HG02981 (cell line): Measurements from ENCODE around the gene FCN1.
A peak's percentile ranks its signal among the peaks of the same experiment; 100 is the strongest.

ENCODE experiments used
- ATAC-seq: cut with Tn5 transposase; IDR thresholded peaks from one replicate; pipeline ENCODE4 v1.9.1; 2021; ENCODE audit warnings: mild to moderate bottlenecking, moderate library complexity; ENCODE audit not compliant: unreplicated experiment

The FCN1 gene

DNA sequence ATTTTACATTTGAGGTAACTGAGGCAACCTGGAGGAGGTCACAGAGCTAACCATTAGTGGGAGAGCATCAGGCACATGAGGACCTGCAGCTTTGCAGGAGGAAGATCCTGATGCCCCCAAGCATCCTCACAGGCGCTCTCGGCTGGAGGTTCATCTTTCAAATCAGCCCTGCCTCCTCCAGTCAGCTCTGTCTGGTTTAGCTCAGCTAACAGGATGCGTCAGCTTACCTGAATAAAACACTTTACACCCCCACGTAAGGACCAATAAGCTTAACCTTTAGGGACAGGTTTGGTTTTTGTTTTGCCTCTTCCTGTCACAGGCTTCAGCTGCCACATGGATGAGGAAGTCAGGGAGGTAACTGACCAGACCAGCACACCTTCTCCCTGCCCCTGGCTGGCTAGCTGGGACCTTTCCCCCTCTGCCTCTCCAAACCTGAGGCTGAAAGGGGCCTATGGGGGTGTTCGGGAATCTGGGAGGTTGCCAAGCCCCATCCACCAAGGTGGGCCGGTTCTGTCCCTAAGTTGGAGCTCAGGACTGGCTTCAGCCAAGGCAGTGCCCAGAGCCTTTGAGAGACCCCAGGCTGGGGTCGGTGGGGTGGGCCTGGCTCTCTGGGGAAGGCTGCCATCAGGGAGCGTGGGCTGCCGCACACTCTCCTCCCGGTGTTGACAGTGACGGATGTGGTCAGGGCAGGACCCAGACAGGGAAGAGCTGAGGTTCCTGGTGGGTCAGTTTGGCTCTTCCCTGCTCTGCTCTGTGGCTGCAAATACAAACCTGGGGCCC, 20.0 kb upstream of the FCN1 start:
- ATAC-seq, result no peak

DNA sequence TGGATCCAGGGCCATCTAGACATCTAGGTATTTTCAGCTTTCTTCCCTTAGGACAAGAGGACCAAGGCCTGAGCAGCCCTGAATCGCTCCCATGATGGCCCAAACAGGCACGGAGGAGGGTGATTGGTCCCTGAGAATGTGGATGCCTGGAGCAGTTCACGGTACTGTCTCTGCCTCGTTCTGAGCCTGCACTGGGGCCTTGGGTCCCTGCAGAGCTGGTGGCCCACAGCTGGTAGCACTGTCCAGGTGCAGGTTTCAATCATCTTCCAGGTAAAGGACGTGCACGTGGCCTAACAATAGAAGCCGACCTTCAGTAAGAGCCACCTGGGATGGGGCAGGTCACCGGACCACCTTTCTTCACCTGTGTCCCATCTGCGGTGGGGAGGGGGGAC, 19.4 kb upstream of the FCN1 start:
- peak; percentile 16 for ATAC-seq

DNA sequence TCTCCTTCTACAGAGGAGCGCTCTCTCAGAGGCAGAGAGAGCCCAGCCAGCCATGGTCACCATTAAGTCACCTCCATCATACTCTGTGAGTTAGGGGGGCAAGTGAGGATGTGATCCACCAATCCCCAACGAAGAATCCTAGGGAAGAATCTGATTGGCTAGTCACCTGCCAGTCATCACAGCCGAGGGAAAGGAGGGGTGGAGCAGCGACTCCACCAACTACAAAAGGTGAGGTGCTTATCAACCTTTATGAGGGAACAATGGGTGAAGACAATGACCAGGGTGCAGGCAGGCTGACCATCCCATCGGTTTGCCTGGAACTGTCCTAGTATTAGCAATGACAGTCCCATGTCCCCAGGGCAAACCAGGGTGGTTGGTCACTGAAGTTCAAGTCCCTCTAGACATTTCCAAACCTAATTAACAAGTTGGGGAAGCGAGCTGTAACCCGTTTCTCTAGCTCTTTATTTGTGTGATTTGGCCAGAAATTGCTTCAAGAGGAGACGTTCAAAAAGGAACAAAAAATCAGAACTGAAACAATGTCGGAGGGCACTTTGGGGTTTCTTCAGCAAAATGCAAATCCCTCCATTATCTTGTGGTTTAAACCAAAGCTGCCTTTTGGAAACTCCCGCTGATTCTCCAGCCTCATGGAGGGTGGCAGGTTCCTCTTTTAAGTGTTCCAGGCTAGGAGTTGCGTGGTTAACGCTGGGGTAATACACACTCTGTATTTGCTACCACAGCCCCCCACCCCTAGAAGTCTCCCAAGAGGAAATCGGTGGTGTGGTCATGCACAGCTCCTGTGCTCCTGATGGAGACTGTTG, 18.8 kb upstream of the FCN1 start:
- peak; percentile 46 for ATAC-seq

DNA sequence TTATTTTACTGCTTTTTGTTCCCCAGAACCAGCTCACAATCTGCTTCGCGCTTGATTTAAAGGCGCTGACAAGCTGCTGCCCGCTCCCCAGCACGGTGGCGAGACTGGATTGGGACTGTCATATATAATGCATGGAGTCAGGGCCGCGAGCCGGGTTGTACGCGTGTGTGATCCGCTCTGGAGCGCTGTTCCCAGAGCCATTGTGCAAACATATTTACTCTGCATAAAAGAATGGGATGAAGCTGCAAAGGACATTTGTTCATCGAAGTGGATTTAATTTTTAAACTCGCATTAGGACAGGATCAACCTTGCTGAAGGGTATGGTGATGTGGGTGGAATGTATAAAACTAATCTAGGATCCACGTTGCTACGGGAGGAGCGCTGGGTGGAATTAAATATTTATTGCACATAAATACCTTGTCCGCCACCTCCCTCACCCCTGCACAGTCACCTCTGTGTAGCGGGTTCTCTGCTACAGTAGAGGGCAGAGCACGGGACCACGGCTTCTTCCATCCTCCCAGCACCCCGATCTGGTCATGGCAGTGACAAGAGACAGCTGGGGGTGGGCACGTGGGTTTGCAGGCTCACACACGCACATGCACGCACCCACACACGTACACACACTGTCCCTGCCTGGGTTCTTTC, 18.1 kb upstream of the FCN1 start:
- no peak for ATAC-seq

DNA sequence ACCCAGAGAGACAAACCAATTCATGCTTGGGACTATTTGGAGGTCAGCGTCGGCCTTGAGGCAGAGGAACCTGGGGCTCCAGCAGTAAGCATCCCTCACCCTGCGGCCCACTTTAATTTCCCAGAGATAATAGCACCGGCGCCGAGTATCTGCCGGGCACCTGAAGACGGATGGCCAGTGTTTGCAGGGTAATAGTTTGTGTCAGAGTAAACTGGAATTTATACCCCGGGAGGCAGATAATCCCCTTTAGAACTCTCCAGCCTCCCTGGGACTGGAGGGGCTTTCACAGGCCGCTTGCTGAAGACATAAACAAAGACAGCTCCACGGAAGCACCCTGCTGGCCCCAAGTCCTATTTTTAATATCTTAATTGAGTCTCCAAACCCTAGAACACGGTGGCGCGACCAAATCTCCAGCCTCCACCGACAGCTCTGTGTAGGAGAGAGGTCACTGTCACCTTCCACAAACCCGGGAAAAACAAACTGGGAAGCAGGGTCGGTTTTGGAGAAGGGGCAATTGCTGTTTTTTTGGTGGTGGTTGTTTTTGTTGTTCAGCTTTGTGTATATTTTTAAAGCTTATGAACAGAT, 17.4 kb upstream of the FCN1 start:
- no peak for ATAC-seq

DNA sequence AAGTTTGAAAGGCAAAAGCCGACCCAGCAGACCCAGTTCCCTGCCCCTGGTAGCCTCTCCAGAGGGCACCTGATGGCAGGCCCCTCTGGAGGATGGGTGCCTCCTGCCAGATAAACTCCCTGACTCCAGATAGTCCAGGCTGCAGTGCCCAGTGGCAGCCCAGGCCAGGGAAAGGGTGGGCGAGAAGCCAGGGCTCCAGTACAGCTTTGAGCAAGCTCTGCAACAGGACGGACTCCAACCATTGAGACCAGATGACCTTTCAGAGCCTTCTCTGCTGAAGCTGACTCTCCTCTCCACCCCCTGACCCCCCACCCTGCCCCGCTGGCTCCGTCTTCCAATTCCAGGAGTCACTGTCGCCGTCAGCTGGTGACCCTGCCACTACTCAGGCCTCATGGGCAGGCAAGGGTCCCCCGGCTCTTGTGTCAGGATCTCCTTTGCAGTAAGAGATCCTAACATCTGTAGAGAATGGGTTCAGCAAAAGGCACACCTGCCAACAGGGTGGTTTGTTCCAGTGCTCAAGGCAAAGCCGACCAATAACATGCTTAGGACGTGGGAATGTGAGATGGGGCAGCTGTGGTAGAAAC, 15.5 kb upstream of the FCN1 start:
- no peak for ATAC-seq

DNA sequence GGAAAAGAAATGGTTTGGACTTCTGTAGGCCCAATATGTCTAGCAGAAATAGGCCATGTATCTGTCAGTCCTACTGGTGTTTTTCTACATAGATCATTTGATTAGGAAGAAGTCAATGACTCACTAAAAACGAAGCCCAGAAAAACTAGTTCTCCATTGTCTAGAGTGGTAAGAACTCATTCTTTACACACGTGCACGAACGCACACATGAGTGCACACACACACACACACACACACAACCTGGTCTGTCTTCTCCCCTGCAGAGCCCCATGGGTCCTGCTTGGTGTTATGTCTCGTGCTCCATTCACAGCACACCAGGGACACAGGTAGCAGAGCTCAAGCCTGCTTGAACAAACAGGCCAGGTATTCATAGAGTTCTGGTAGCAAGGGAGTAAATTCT, 14.9 kb upstream of the FCN1 start:
- no peak for ATAC-seq

DNA sequence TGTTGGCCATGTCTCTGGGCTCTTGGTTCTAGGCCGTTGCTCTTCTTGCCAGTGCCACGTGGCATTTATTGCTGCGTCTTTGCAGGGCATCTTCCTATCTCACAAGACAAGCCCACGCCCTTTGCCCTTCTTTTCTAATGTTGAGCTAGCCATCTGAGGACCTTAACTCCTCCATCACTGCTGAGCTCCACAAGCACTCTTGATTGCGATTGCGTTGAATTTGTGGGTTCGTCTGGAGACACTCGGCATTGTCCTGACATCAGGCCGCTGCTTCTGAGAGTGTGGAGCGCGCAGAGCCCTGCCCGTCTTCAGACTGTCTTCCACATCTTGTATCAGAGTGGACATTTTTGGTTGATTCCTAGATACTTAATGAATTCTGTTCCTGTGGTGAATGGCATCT, 14.5 kb upstream of the FCN1 start:
- no peak for ATAC-seq

DNA sequence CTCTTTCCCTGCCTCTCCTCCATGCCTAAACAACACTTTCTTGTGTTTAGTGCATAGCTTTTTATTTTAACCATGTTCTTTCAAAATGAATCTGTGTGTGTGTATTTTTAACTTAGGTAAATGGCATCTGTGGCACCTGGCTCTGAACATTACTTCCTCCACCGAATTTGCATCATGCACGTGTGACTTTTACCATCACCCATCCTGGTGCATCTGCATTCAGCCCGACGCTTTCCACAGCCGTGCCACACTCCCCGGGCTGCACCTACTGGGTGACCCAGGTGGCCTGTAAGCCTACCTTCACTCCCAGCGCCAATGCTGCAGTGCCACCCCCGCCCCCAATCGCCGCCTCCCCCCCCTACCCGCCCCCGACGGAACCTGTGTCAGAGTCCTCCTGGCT, 12.7 kb upstream of the FCN1 start:
- peak; percentile 64 for ATAC-seq

DNA sequence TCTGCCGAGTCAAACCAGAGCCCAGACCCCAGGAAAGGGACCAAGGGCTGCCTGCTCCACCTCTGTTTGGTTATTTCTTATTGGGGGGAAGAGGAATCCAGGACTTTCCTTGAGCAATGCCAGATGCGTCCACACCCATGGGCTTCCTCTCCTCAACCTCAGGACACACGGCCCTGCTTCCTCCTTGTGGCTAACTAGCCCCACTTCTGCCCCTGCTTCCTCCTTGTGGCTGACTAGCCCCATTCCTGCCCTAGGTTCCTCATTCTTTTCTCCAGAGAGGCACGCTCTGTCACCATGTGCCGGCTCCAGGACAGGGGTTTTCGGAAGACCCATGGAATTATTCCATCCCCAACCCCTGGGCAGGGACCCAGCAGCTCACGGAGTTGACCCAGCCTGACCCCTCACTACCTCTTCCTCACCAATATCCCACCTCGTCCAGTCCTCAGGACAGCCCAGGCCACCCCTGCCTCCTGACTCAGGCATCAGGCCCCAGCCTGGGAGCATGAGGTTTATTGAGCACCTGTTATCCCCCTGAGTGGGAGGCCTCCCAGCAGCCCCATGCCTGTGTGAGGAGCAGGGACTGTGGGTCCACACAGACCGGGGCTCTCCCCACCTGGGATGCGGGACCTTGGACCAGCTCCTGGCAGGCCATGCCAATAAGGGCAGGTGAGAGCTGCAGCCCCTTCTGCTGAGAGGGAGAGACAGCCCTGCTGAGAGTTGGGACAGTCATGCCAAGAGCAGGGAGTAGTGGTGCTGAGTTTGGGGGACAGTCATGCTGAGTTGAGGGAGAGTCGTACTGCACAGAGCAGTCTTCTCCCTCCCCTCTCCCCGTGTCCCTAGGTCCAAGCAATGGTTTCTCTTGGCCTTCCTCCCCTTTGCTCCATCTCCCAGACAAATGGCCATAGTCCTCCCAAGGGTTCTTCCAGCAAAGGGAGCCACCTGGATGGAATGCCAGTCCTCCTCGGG, 11.8 kb upstream of the FCN1 start:
- no peak for ATAC-seq

DNA sequence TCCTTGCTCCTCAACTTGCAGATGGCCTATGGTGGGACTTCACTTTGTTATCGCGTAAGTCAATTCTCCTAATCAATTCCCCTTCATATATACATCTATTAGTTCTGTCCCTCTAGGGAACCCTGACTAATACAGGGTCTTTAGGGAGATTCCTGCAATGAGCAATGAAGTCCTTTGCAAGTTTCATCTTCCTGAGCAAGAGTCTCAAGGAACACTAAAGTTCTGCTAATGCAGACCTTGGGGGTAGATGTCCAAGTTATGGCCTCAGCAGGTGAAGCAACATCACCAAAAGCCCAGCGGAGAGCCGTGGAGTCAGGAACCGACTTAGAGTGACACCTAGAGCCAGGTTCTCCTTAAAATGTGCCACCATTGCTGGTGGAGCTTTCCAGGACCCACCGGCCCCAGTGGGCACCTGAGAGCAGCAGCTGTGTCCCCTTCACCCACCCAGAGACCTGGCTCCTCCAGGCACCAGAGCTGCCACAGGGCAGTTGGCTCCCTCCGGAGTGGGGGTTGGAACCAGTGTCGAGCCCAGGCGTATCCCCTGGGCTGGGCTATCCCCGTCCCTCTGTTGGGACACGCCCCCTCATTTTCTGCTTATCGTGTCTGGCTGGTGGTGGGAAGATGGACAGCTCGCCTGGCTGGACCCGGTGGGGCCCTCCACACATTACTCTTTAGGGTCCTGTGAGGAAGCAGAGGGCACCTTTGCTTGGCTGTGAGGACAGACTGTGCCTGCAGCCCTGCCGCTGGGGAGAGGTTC, 10.9 kb upstream of the FCN1 start:
- no peak for ATAC-seq

DNA sequence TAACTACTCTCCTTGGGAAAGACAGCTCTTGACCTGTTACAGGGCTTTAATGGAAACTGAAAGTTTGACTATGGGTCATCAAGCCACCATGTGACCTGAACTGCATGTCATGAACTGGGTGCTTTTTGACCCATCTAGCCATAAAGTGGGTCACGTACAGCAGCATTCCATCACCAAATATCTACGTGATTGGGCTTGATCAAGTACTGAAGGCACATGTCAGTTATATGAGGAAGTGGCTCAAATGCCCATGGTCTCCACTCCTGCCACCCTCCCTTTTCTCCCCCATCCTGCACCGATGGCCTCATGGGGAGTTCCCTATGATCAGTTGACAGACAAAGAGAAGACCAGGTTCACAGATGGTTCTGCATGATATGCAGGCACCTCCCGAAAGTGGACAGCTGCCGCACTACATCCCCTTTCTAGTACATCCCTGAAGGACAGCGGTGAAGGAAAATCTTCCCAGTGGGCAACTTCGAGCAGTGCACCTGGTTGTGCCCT, 7.3 kb upstream of the FCN1 start:
- no peak for ATAC-seq

DNA sequence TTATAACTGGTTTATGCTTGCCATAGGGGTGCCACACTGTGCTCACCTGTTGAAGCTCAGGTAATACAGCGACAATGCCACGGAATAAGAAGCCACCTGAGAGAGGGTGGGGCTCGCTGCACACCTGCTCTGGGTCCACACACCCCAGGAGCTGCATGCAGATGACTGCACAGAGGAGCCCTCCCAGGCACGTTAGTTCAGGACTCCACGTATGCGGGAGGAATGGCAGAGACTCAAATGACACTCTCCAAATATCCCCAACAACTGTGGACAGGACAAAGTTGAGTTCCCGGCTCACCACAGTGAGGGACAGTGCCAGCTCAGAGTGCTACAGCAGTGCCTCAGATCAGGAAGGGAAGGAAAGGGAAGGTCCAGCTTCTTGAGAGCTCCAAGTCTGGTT, 5.8 kb upstream of the FCN1 start:
- no peak for ATAC-seq

DNA sequence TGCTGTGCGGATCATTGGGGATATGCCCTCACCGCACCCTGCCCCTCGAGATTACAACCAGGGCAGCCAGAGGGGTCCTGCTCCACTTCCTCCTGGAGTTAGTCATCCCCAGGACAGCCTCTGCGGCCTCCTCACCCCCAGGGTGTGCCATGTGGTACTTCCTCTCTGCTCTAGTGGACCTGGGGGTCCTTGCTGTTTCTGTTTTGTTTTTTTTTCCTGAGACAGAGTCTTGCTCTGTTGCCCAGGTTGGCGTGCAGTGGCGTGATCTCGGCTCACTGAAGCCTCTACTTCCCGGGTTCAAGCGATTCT, 5.2 kb upstream of the FCN1 start:
- no peak for ATAC-seq

DNA sequence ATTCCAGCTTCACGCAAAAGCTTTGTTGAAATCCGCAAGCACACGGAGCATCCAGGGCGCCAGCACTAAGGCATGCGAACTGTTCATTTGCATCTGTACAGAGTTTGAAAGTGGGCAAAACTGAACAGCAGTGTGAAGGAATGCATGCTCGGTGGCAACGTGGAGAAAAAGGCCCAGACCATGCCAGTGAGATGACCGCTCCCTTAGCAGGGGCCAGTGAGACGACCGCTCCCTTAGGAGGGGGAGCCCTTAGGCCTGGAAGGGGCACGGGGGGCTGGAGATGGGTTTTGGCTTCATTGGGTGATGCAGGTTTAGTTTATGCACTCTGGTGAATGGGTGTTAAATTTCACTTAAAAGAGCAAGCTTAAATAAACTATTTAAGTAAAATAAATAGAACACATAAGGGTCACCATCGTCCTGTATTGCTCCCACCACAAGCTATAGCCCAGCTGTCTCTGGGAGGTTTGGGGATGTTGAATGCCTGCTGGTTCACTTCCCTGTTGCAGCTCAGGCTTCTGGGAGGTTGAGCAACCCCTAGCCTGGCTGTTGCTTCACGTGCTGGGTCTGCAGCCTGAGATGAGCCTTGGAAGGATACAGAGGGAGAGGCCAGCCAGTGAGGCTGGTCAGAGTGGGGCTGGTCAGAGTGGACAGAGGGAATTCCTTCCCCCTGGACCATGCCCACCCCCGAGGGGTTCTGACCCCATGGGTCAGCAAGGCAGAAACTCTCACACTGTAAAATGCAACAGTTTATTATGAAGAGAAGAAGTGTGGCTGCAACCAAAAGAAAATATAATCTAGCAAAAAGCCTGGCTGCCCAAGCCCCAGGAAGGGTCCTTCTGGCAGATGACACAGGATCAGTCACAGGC, 4.6 kb upstream of the FCN1 start:
- ATAC-seq, result no peak

DNA sequence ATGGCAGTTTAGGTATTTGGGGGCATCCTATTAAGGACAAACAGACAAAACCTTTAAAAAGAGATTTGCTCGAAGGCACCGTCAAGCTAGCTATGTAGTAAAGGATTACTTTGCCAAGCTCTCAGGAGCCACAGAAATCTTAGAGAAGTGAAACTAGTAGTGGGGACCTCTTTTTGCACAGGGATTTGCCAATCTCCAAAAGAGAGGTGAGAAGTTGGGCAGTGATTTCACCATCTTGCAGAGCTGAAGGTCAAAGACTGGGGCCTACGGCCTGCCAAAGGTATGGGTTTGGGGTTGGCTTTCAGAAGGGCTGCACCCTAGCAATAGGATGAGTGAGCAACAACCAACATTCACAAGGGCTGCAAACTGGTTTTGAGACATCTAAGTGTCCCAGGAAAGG, 1.6 kb upstream of the FCN1 start:
- no peak for ATAC-seq

DNA sequence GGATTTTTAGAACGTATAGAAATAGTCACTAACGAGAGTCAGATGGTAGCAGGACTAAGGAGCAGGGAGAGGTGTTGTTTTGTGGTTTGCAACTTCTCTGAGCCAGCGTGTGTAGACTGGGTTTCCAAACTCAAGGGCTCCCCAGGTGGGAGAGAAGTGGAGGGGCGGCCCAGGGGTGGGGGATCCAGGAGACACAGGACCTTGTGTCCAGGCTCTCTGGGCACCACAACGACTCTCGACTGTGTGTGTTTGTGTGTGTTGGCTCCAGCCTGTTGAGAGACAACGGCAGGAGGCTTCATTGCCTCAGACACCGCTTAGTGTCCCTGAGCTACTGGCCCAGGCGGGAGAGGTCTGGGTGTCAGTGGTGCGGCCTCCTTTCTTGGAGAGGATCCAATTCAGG, 934 bp upstream of the FCN1 start:
- no peak for ATAC-seq

DNA sequence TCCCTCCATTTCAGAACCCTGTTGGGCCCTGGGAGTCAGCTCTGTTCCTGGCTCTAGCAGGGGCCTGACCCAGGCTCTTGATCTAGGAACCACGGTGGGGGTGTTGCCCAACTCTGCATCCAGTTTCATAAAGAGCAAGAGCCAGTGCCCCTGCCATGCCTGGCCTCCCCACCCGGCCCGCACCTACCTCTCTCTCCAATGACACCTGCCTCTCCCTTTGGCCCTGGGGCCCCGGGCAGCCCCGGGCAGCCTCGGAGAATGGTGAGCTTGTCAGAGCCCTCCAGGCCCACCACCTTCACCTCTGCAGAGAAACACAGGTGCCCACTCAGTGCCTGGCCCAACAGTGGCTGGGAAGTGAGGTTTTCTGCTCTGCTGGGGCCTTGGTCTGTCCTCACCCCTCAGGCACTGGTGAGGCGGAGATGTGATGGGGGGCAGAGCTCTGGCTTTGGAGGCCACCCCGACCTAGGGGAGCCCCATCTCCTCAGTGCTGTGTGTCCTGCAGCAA, 1.5 kb downstream of the FCN1 start:
- ATAC-seq, result no peak
